Measurements from ENCODE around the gene SORCS2.

The SORCS2 gene

GRCh38 chr4:7199129-7199725, 6.9 kb downstream of the SORCS2 start:
- TF ChIP-seq MYC (IDR thresholded peaks at IDR 0.05; ENCODE audit: low read depth, low read length) (no peak), POLR2A (IDR thresholded peaks at IDR 0.05; ENCODE audit: extremely low read depth, insufficient read length) (no peak), MAX (IDR thresholded peaks at IDR 0.05; ENCODE audit: low read depth, low read length) (no peak), CTCF (IDR thresholded peaks at IDR 0.05; ENCODE audit: low read depth, low read length) (no peak)
- H3K4me3 ChIP-seq (ENCODE audit: low read depth, low read length), result no peak overlapping the region
- no peak for DNase-seq (ENCODE audit: low read depth)

- no peak for DNase-seq (ENCODE audit: low read depth)
- TF ChIP-seq MAX (IDR thresholded peaks at IDR 0.05; ENCODE audit: low read depth, low read length) (no peak), MYC (IDR thresholded peaks at IDR 0.05; ENCODE audit: low read depth, low read length) (no peak), POLR2A (IDR thresholded peaks at IDR 0.05; ENCODE audit: extremely low read depth, insufficient read length) (no peak), CTCF (IDR thresholded peaks at IDR 0.05; ENCODE audit: low read depth, low read length) (no peak)
- no peak overlapping the region for H3K4me3 ChIP-seq (ENCODE audit: low read depth, low read length)
Measured at GRCh38 chr4:7199771-7200441, 7.6 kb downstream of the SORCS2 start.

GRCh38 chr4:7200801-7201200, 8.5 kb downstream of the SORCS2 start:
- no peak for DNase-seq (ENCODE audit: low read depth)
- no peak overlapping the region for H3K4me3 ChIP-seq (ENCODE audit: low read depth, low read length)
- TF ChIP-seq CTCF (IDR thresholded peaks at IDR 0.05; ENCODE audit: low read depth, low read length) (no peak), POLR2A (IDR thresholded peaks at IDR 0.05; ENCODE audit: extremely low read depth, insufficient read length) (no peak), MAX (IDR thresholded peaks at IDR 0.05; ENCODE audit: low read depth, low read length) (no peak), MYC (IDR thresholded peaks at IDR 0.05; ENCODE audit: low read depth, low read length) (no peak)

- no peak for DNase-seq (ENCODE audit: low read depth)
- no peak overlapping the region for H3K4me3 ChIP-seq (ENCODE audit: low read depth, low read length)
- TF ChIP-seq CTCF (IDR thresholded peaks at IDR 0.05; ENCODE audit: low read depth, low read length), result no peak
- TF ChIP-seq POLR2A (IDR thresholded peaks at IDR 0.05; ENCODE audit: extremely low read depth, insufficient read length), result no peak
- TF ChIP-seq MYC (IDR thresholded peaks at IDR 0.05; ENCODE audit: low read depth, low read length), result no peak
- no peak for TF ChIP-seq MAX (IDR thresholded peaks at IDR 0.05; ENCODE audit: low read depth, low read length)
Measured at GRCh38 chr4:7201420-7202305, 9.3 kb downstream of the SORCS2 start.

GRCh38 chr4:7202411-7202810, 10.1 kb downstream of the SORCS2 start:
- DNase-seq (ENCODE audit: low read depth), result no peak
- no peak overlapping the region for H3K4me3 ChIP-seq (ENCODE audit: low read depth, low read length)

More at GRCh38 chr4:7202411-7202810, 10.1 kb downstream of the SORCS2 start:
- no peak for TF ChIP-seq MYC (IDR thresholded peaks at IDR 0.05; ENCODE audit: low read depth, low read length)
- no peak for TF ChIP-seq MAX (IDR thresholded peaks at IDR 0.05; ENCODE audit: low read depth, low read length)
- TF ChIP-seq POLR2A (IDR thresholded peaks at IDR 0.05; ENCODE audit: extremely low read depth, insufficient read length), result no peak
- TF ChIP-seq CTCF (IDR thresholded peaks at IDR 0.05; ENCODE audit: low read depth, low read length), result no peak
